Nucleus accumbens (tissue), 56 donors: Measurements from ENCODE around the gene GNB3.
A peak's percentile ranks its signal among the peaks of the same experiment; 100 is the strongest.
"Not testable (repeated sequence)": the region's sequence is repeated elsewhere in the genome, so short reads cannot be mapped to it uniquely, and the experiment has no call there.

Experiments
- DNase-seq, 56 donors: peaks; one replicate each; lab custom pipeline; 2025; lab: John Stamatoyannopoulos, UW

The GNB3 gene

DNA sequence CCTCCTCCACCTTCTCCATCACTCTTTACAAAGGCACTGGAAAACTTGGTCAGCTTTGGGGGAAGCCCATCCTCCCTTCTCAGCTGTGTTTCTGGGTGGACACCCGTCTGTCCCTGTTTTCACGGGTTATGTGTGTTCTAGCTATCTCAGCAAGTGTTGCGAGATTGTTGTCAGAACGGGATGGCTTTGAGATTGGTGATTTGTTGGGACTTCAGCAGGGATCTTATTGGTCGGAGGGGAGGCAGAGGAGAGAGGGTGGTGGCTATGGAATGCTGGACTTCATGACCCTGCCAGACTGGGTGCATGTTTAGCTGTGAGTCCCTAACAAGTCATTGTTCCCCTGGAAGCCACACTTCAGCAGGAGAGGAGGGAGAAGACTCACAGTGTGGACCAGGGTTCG lies 13.3 kb downstream of the GNB3 start:
- no peak for DNase-seq

DNA sequence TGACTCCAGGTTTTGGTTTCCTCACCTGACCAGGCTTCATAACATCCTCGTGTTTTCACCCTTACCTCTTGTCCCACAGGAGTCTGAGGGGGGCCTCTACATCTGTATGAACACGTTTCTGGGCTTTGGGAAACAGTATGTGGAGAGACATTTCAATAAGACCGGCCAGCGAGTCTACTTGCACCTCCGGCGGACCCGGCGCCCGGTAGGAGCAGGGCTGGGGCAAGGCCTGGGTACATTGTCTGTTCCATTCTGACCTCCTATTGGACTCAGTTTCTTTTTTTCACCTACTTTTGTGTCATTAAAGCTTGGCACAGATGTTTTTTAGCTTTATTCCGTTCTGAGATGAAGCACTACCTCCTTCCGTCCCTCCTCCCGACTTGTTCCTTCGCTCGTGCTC lies 14.6 kb downstream of the GNB3 start:
- no peak for DNase-seq

DNA sequence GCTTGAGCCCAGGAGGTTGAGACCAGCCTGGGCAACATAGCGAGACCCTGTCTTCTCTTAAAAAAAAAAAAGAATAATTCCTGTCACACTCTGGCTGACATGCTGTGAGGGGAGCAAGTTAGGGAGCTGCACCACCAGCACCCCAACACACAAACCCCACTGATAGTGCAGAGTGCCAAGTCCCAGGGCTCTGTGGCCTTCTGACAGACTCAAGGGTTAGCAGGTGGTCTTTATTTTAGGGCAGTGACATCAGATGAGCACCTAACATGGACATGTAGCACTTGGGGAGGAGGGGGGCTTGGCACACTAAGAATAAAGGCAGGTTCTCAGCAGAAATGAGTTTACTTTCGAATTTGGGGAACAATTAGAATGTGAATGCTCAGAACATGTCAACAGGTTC lies 18.1 kb downstream of the GNB3 start:
- DNase-seq: no peak

DNA sequence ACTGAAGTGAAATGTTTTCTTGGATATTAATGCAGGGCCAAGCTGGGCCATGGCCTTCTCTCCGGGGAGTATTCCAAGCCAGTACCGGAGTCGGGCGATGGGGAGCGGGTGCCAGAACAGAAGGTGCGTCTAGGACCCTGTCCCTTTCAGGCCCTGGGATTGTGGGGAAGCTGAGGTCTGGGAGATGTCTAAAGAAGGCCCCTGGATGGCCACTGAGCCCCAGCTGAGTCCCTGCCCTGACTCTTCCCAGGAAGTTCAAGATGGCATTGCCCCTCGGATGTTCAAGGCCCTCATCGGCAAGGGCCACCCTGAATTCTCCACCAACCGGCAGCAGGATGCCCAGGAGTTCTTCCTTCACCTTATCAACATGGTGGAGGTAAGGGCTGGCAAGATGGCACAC lies 19.4 kb downstream of the GNB3 start:
- DNase-seq: no peak

DNA sequence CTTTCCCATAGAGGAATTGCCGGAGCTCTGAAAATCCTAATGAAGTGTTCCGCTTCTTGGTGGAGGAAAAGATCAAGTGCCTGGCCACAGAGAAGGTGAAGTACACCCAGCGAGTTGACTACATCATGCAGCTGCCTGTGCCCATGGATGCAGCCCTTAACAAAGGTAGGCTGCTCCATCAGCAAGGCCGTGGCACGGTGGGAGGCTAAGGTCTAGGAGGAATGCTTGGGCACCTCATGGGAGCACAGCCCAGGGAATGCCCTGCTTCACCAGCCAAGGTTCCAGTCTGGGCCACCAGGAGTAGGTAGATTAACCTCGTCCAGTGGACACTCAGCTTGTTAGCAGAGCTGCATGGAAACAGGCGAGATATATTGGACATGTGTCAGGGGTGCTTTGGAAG lies 20.2 kb downstream of the GNB3 start:
- DNase-seq: no peak

DNA sequence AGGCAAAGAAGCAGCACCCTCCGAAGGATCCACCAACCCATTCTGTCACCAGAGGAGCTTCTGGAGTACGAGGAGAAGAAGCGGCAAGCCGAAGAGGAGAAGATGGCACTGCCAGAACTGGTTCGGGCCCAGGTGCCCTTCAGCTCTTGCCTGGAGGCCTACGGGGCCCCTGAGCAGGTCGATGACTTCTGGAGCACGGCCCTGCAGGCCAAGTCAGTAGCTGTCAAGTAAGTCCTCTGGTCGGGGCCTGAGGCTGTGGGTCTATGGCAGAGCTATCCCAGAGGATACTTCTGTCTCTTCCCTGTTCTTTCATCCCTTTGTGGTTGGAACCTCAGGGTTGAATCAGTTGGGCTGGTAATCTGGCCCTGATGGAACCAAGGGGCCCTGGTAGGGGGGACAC lies 20.7 kb downstream of the GNB3 start:
- DNase-seq: no peak

DNA sequence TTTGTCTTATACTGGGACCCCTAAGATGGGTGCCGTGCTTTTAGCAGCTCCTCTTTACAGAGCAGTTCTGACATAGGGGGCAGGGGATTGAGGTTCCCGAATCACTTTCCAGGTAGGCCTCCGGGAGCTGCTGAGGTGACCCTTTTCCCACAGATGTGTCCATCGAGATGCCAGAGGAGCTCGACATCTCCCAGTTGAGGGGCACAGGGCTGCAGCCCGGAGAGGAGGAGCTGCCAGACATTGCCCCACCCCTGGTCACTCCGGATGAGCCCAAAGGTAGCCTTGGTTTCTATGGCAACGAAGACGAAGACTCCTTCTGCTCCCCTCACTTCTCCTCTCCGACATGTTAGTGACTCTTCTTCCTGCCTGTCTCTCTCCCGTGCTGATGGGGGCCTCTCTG lies 22.3 kb downstream of the GNB3 start:
- DNase-seq: no peak

DNA sequence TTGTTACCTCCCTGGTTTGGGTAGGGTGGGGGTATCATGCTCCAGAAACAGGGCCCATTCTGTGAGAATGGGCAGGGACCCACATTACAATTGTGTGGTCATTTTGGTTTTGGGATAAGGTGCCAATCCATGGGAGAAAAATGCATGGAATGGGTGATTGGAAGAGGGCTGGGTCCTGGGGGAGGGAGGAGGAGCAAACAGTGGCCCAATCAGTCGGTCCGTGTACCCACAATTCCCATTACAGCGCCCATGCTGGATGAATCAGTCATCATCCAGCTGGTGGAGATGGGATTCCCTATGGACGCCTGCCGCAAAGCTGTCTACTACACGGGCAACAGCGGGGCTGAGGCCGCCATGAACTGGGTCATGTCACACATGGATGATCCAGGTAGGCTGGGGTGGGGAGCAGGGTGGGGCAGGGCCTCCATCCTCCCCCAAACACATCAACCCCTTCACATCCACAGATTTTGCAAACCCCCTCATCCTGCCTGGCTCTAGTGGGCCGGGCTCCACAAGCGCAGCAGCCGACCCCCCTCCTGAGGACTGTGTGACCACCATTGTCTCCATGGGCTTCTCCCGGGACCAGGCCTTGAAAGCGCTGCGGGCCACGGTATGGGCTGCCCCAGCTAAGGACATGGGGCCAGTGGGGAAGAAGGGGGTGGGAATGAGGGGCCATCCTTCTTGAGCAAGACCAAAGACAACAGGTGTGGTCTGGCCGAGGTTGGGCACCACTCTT lies 23.0 kb downstream of the GNB3 start:
- DNase-seq: no peak

DNA sequence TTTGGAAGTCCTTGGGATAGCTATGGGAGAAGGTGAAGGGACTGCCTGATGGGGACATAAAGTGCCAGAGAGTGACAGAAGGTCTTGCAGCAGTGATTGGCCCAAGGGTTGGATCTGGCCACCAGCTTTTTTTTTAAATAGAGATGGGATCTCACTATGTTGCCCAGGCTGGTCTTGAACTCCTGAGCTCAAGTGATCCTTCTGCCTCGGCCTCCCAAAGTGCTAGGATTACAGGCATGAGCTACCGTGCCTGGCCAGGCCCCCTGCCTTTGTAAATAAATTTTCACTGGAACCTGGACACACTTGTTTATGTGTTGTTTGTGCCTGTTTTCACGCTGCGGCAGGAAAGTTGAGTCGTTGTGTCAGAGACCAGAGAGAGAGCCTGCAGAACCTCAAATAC lies 24.6 kb downstream of the GNB3 start:
- DNase-seq: not testable (repeated sequence)

DNA sequence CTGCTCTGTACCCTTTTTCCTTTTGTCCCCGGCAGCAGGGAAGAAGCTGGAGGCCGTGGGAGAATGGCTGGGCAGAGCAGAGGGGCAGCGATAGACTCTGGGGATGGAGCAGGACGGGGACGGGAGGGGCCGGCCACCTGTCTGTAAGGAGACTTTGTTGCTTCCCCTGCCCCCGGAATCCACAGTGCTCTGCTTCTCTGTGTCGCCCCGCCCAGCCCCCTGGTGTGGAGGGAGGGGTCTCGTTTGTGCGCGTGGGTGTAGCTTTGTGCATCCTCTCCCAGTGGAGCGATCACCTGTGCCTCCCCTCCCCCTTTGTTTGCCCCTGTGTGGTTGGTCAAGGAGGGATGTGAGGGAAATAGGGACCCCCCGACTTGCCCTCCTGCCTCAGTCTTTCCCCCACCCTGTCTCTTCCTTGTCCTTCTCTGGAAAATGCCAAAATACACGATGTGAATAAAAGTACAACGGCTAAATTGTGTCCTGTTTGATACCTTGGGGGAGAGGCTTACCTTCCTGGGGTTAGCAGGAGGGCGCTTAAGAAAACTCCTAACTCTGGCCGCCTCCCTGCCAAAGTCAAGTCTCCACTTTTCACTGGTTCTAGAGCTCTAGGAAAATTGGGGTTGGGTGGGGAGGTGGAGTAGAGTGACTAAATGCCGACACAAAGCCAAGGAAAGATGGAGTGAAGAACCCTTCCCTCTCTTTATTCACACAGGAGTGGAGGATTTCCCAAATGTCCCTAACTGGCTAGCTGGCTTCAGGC lies 25.6 kb downstream of the GNB3 start:
- no peak for DNase-seq

DNA sequence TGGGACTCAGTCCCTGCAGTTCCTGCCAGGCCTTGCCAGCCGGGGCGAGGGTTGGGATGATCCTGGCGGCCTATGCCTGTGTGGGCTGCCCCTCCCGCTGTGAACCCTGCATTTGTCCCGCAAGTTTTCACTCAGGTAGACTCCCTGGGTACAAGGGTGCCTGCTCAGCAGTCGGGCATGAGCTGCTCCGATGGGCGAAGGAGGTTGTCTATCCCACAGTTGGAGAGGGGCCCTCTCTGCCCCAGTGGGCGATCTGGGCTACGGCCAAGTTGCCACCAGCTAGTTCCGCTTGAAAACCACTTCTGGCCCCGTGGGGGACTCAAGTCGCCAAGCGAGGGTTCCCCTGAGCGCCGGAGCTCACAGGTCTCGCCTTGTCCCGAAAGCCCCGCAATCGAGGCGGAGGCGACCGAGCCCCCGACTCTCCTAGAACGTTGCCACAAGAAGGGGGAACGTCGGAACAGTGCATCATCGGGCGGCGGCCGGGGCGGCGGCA lies 26.2 kb downstream of the GNB3 start:
- DNase-seq: peak in 16 of 56 donors; percentile 19 to 69 (median 52)

DNA sequence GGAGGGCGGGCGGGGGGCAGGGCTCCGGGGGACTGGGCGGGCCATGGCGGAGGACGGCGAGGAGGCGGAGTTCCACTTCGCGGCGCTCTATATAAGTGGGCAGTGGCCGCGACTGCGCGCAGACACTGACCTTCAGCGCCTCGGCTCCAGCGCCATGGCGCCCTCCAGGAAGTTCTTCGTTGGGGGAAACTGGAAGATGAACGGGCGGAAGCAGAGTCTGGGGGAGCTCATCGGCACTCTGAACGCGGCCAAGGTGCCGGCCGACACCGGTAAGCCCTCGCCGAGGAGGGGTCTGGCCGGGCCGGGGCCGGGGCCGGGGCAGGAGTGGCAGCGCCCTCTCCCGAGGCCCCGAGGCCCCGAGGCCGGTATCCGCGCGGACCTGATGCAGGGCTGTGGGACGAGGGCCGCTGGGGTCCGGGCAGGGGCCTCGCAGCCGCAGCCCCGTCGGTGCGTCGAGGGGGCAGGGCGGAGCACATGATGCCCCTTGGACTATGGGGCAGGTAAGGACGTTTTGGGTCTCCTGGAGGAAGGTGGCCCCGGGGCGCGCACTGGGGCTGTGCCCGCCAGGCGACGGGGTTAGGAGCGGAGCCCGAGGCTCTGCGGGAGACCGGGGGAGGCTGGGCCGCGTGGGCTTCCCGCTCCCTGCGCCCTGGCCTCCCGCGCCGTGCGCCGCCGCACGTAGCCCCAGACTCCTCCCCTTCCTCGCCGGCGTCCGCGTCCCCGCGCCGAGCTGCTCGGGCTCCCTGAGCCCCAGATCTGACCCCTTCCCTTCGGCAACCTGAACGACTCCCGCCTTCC lies 26.9 kb downstream of the GNB3 start, which contains the start of gene TPI1:
TPI1 (plus strand) TSS at position 119 of the 798 bp plus-strand sequence; CDS start at position 155, 36 bp downstream.
- peak in 53 of 56 donors; percentile 33 to 88 (median 78) for DNase-seq

DNA sequence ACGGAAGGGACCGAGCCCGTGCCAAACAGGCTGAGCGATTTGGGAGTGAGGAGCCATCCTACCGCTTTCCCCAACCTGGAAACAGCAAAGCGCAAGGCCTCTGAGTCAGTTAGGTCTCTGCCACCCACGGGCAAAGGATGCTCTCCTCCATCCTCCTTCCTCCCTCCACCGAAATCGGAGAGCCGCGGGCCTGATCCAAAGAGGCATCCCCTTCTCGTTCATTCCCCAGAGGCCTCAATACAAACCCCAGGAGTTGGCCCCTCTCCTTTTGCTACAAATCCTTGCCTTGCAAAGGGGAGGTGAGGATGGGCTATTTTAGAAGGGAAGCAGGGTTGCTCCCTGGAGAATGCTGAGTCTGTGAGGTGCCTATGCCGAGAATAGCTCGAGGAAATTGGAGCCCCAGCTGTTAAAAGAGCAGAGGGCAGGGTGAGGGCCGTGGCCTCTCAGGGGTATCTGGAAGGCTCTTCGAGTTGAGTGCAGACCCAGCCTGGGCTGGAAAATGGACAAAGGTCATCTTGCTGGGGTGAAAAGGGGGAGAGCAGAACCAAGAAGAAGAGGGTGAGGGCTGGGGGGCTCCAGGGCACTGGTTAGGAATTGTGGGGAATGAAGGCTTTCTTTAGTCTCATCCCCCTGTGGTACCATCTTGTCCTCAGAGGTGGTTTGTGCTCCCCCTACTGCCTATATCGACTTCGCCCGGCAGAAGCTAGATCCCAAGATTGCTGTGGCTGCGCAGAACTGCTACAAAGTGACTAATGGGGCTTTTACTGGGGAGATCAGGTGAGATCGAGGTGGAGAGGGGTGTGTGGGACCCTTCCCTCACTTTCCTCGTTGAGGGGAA lies 27.7 kb downstream of the GNB3 start:
- DNase-seq: peak in 15 of 56 donors; percentile 3 to 69 (median 35)

DNA sequence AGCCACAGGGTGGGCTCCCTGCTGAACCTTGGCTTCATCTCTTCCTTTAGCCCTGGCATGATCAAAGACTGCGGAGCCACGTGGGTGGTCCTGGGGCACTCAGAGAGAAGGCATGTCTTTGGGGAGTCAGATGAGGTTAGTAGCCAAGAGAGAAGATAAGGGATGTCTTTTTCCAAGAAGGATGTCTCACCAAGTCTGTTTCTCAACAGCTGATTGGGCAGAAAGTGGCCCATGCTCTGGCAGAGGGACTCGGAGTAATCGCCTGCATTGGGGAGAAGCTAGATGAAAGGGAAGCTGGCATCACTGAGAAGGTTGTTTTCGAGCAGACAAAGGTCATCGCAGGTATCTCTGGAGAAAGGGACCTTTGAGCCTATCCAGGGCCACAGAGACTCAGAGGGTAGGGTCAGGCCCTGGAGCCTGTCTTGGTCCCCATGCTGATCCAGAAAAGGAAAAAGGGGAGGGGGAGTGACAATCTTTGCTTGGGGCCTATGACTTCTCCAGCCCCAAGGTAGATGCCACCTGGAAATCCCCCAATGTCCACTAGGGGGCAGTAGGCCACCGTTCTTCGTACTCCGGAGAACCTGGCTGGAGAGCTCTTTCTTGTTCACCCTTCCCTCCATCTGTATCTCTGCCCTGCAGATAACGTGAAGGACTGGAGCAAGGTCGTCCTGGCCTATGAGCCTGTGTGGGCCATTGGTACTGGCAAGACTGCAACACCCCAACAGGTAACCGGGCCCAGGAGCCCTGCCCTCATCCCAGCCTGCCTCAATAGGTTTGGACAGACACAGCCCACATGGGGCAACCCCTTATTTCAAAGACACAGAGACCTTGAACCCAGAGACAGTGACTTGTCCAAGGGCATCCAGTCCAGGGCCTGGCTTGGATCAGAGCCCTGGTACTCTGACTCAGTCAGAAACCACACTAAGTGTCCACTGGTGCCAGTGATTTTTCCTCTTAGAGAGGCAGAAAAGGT lies 28.6 kb downstream of the GNB3 start:
- peak in 51 of 56 donors; percentile 5 to 89 (median 51) for DNase-seq

DNA sequence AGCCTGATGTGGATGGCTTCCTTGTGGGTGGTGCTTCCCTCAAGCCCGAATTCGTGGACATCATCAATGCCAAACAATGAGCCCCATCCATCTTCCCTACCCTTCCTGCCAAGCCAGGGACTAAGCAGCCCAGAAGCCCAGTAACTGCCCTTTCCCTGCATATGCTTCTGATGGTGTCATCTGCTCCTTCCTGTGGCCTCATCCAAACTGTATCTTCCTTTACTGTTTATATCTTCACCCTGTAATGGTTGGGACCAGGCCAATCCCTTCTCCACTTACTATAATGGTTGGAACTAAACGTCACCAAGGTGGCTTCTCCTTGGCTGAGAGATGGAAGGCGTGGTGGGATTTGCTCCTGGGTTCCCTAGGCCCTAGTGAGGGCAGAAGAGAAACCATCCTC lies 29.6 kb downstream of the GNB3 start:
- DNase-seq: not testable (repeated sequence)

DNA sequence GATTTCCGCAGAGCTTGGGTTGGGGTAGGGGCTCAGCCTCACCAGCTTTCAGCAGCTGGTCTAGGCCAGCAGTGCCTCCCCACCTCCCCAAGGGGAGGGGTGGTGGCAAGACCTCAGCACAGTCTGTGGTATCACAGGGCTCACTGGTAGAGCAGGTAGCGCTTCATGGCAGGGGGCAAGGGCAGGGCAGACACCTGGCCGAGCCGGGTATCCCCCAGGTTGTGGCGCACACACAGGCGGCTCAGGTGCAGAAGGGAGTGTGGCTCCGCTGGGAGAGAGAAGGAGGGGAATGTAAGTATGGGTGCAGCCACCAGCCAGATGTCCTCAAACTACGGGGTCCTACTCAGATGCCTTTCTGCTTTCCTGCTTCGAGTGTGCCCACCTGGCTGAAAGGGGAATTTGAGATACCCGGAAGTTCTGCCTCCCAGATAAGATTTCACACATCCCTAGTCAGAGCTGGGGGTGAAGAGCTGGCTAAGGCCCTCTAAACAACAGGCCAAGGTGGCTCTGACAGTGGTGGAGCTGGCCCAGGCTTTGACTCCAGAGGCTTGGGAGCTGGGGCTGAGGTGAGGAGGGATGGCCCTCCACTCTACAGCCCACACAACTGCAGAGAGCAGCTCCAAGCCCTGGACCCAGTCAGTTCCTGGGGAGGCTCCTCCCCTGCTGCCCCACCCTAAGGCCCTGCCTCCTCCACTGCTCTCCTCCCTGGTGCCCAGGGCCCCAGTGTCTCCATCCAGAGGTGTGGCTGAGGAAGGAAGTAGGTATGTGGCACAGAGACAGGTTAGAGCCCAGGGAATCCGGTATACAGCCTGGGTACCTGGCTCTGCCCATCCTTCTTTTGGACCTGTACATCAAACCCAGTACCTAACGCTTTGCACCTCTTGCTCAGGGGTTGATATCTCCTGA lies 30.6 kb downstream of the GNB3 start:
- DNase-seq: no peak
